IMR-90 (cell line): ENCODE measurements around the gene ITGA4. TPM values are rescaled to one million over a fixed set of nuclear protein-coding genes. Genes with fewer than 3 reads are reported as not detected.

ENCODE experiments used
- ATAC-seq: fragments of 200-7000 bp; cut with Tn5 transposase; 2 replicates; pipeline ENCODE4 v1.9.1; 2020; ENCODE audit warnings: low read depth, mild to moderate bottlenecking, moderate library complexity
- BruUV-seq: library from RNA; stranded (reverse); fragments of 400-500 nt; replicated peaks from 2 replicates; lab custom pipeline; 2021; lab: Mats Ljungman, UMichigan
- CTCF ChIA-PET: fragments of 300-600 bp; formaldehyde crosslinking; extraction: SDS; loops from one replicate; lab custom pipeline; 2021; ENCODE audit warnings: antibody characterized with exemption; lab: Yijun Ruan, JAX
- POLR2A ChIA-PET: fragments of 300-600 bp; sonication (Branson Sonifier 250); formaldehyde crosslinking; loops from one replicate; lab custom pipeline; 2022; ENCODE audit warnings: antibody characterized with exemption; ENCODE audit not compliant: unreplicated experiment; lab: Charles Lee
- DNase-seq: peaks from one replicate; pipeline ENCODE4 v3.0.0; 2013
- H2AFZ ChIP-seq: replicated peaks from 2 replicates; pipeline ENCODE3; 2013; ENCODE audit warnings: low read length, mild to moderate bottlenecking; ENCODE audit not compliant: poor library complexity
- H2AK5ac ChIP-seq: 2 replicates; pipeline ENCODE4 v1.6.1; 2013; ENCODE audit warnings: low read depth, low read length, inconsistent platforms
- H2AK9ac ChIP-seq: replicated peaks from 2 replicates; pipeline ENCODE3; 2013; ENCODE audit warnings: mild to moderate bottlenecking, low read depth, low read length, moderate library complexity; ENCODE audit not compliant: poor library complexity
- H2BK120ac ChIP-seq: 2 replicates; pipeline ENCODE4 v1.6.1; 2013; ENCODE audit warnings: low read depth, low read length, inconsistent platforms
- H2BK15ac ChIP-seq: 3 replicates; pipeline ENCODE4 v1.6.1; 2013; ENCODE audit warnings: low read depth, low read length, inconsistent platforms
- H2BK20ac ChIP-seq: 2 replicates; pipeline ENCODE4 v1.6.1; 2013; ENCODE audit warnings: low read depth, mild to moderate bottlenecking, inconsistent platforms, low read length, moderate library complexity
- H2BK5ac ChIP-seq: 2 replicates; pipeline ENCODE4 v1.6.1; 2013; ENCODE audit warnings: mild to moderate bottlenecking, low read depth, low read length, inconsistent platforms; ENCODE audit not compliant: poor library complexity, severe bottlenecking
- H3K14ac ChIP-seq: replicated peaks from 2 replicates; pipeline ENCODE4 v1.6.1; 2013; ENCODE audit warnings: low read depth, low read length, inconsistent platforms
- H3K18ac ChIP-seq: 2 replicates; pipeline ENCODE4 v1.6.1; 2013; ENCODE audit warnings: low read depth, low read length, control low read depth
- H3K23ac ChIP-seq: 2 replicates; pipeline ENCODE4 v1.6.1; 2013; ENCODE audit warnings: low read depth, low read length, inconsistent platforms
- H3K27ac ChIP-seq: 2 replicates; pipeline ENCODE4 v1.5.1; 2013; ENCODE audit warnings: mild to moderate bottlenecking, control low read depth, low read length; ENCODE audit not compliant: insufficient read depth
- H3K27me3 ChIP-seq: 2 replicates; pipeline ENCODE4 v1.6.1; 2013; ENCODE audit warnings: low read length; ENCODE audit not compliant: control insufficient read depth, insufficient read depth
- H3K36me3 ChIP-seq: 2 replicates; pipeline ENCODE4 v1.6.1; 2013; ENCODE audit warnings: low read length, mixed read lengths; ENCODE audit not compliant: control insufficient read depth, insufficient read depth
- H3K4ac ChIP-seq: 2 replicates; pipeline ENCODE4 v1.6.1; 2013; ENCODE audit warnings: low read depth, low read length, inconsistent platforms
- H3K4me1 ChIP-seq: 2 replicates; pipeline ENCODE4 v1.6.1; 2013; ENCODE audit warnings: low read length, mixed read lengths; ENCODE audit not compliant: control insufficient read depth, insufficient read depth
- H3K4me2 ChIP-seq: 2 replicates; pipeline ENCODE4 v1.6.1; 2013; ENCODE audit warnings: low read depth, mild to moderate bottlenecking, control low read depth, low read length, moderate library complexity
- H3K4me3 ChIP-seq: 2 replicates; pipeline ENCODE4 v1.5.1; 2013; ENCODE audit warnings: low read depth, mild to moderate bottlenecking, control low read depth, low read length, moderate library complexity; ENCODE audit not compliant: insufficient read depth
- H3K56ac ChIP-seq: 2 replicates; pipeline ENCODE4 v1.6.1; 2013; ENCODE audit warnings: low read length, inconsistent platforms; ENCODE audit not compliant: insufficient read depth; ENCODE audit errors: extremely low read depth
- H3K79me1 ChIP-seq, 2 experiments: 2 replicates each; pipeline ENCODE4 v1.6.1; 2013; ENCODE audit warnings: low read length in 2 of 2, inconsistent platforms in 1 of 2, low read depth in 1 of 2
- H3K9ac ChIP-seq: 2 replicates; pipeline ENCODE4 v1.6.1; 2013; ENCODE audit warnings: low read depth, low read length, control low read depth
- H3K9me1 ChIP-seq: 2 replicates; pipeline ENCODE4 v1.6.1; 2013; ENCODE audit warnings: low read length, inconsistent platforms; ENCODE audit not compliant: insufficient read depth
- H3K9me3 ChIP-seq: 2 replicates; pipeline ENCODE4 v1.6.1; 2013; ENCODE audit warnings: low read length; ENCODE audit not compliant: control insufficient read depth, insufficient read depth
- H4K20me1 ChIP-seq: 2 replicates; pipeline ENCODE4 v1.6.1; 2013; ENCODE audit warnings: low read length, inconsistent platforms; ENCODE audit not compliant: insufficient read depth
- H4K5ac ChIP-seq: 2 replicates; pipeline ENCODE4 v1.6.1; 2013; ENCODE audit warnings: mild to moderate bottlenecking, low read depth, low read length, control low read depth
- H4K8ac ChIP-seq, 2 experiments: 2 replicates each; pipeline ENCODE4 v1.6.1; 2013; ENCODE audit warnings: low read depth in 2 of 2, low read length in 2 of 2, control low read depth in 1 of 2, inconsistent platforms in 1 of 2
- H4K91ac ChIP-seq: 2 replicates; pipeline ENCODE4 v1.6.1; 2013; ENCODE audit warnings: low read depth, low read length, inconsistent platforms; ENCODE audit not compliant: insufficient read depth
- CEBPB ChIP-seq: IDR thresholded peaks from 2 replicates; pipeline ENCODE4 v1.6.1; 2012; ENCODE audit warnings: low read depth, low read length, improper control_type of control experiment
- ELK1 ChIP-seq: fragments of 150-350 bp; IDR thresholded peaks from 2 replicates; pipeline ENCODE4 v1.6.1; 2016; ENCODE audit warnings: low read depth, mild to moderate bottlenecking, low read length, moderate library complexity, borderline replicate concordance
- MAZ ChIP-seq: IDR thresholded peaks from 2 replicates; pipeline ENCODE4 v1.6.1; 2012; ENCODE audit warnings: low read depth, mild to moderate bottlenecking, low read length, improper control_type of control experiment, moderate library complexity, borderline replicate concordance
- NFE2L2 ChIP-seq: fragments of 150-350 bp; IDR thresholded peaks from 2 replicates; pipeline ENCODE4 v1.6.1; 2016; ENCODE audit warnings: low read depth, mild to moderate bottlenecking, low read length
- POLR2A ChIP-seq: IDR thresholded peaks from 2 replicates; pipeline ENCODE4 v1.6.1; 2012; ENCODE audit warnings: mild to moderate bottlenecking, low read depth, low read length
- WGBS, 2 experiments: methylation state at CpG; one replicate each; pipeline versions ENCODE4 v1.1.5 to v1.1.7; 2013; ENCODE audit warnings: missing lambda C conversion rate in 2 of 2; ENCODE audit not compliant: insufficient read length in 1 of 2; ENCODE audit errors: extremely low coverage in 2 of 2; 5-methylcytosine and 5-hydroxymethylcytosine counted together
- dilution Hi-C: fragments of 300-500 bp; cut with HindIII; formaldehyde crosslinking; loops from one replicate; pipeline ENCODE4 v1.14.3; 2018; ENCODE audit warnings: low sequenced_read_pairs; ENCODE audit not compliant: unreplicated experiment
- in situ Hi-C: fragments of 300-500 bp; cut with MboI; formaldehyde crosslinking; loops from 3 replicates; pipeline ENCODE4 v1.14.3; 2019; ENCODE audit warnings: low sequenced_read_pairs, inconsistent platforms, mixed read lengths
- intact Hi-C: fragments of 100-400 bp; cut with micrococcal nuclease; formaldehyde crosslinking; loops from 2 replicates; pipeline ENCODE4 v1.10.0; 2022
- polyA plus RNA-seq, 3 experiments: library from polyadenylated mRNA; depleted of rRNA; stranded (reverse); fragments of >200 nt; gene quantifications; 2 replicates each; pipeline ENCODE4 v1.2.3, GENCODE V29; 2012; ENCODE audit warnings: low replicate concordance in 1 of 3
- total RNA-seq: library from RNA; depleted of rRNA; stranded (reverse); fragments of >200 nt; gene quantifications from 2 replicates; pipeline ENCODE4 v1.2.3, GENCODE V29; 2012

The ITGA4 gene
- total and polyA plus RNA-seq, 2 of the 4 experiments (the other 2 are of a cell fraction) = 6.9 to 13.6 TPM

- Histone ChIP-seq H2AFZ (no peak overlapping the region), H3K56ac (no peak overlapping the region), H2BK15ac (no peak overlapping the region), H4K20me1 (no peaks in the 10 kb centered on the region), H3K9me1 (no peaks in the 10 kb centered on the region; the same call in 1 of the 2 replicates), H2BK20ac (no peak overlapping the region), H4K5ac (no peak overlapping the region), H4K8ac (no peak overlapping the region), H3K27me3 (no peaks in the 10 kb centered on the region), H3K4me2 (no peak overlapping the region), H3K4ac (no peak overlapping the region), H3K23ac (no peak overlapping the region), H3K27ac (no peak overlapping the region), H3K4me3 (no peak overlapping the region), H3K18ac (no peak overlapping the region), H3K9me3 (no peaks in the 10 kb centered on the region), H3K9ac (no peak overlapping the region), H3K14ac (no peak overlapping the region), H2BK120ac (no peak overlapping the region), H3K79me1 (no peaks in the 10 kb centered on the region), H2AK9ac (no peak overlapping the region), H2AK5ac (no peak overlapping the region), H4K91ac (no peak overlapping the region), H3K4me1 (no peaks in the 10 kb centered on the region), H3K36me3 (0 out of 2 replicates have a peak, but pooled peaks cover 1% of the 10 kb centered on the region), H2BK5ac (no peak overlapping the region)
- WGBS, 2 experiments = no CpG with 5 or more reads among the region's 1 CpG
- ATAC-seq (no peak), DNase-seq (no peak)
- dilution Hi-C loops = no loop called here
- TF ChIP-seq MAZ (no peak), POLR2A (no peak), NFE2L2 (no peak), CEBPB (no peak), ELK1 (no peak)
- POLR2A ChIA-PET = no interaction called here
- intact Hi-C loops = no loop called here
- in situ Hi-C loops = no loop called here
- CTCF ChIA-PET = no interaction called here
- no TSS peak for BruUV-seq
Measured at GRCh38 chr2:181528441-181528840, 71.3 kb downstream of the ITGA4 start.
